Smooth muscle cell (in vitro differentiated cells): Measurements from ENCODE around the gene GGA1. TPM values are rescaled to one million over a fixed set of nuclear protein-coding genes. Genes with fewer than 3 reads are reported as not detected.

ENCODE experiments used
- DNase-seq: peaks from one replicate; lab custom pipeline; 2025; ENCODE audit not compliant: unreplicated experiment; lab: John Stamatoyannopoulos, UW
- H2AFZ ChIP-seq: fragments of 200-600 bp; sonication (generic); 2 replicates; pipeline ENCODE4 v1.6.0; 2016; ENCODE audit warnings: antibody characterized with exemption, low read depth, mild to moderate bottlenecking
- H3F3A ChIP-seq: fragments of 200-600 bp; sonication (generic); 2 replicates; pipeline ENCODE4 v1.6.0; 2017; ENCODE audit warnings: antibody characterized with exemption, low read depth
- H3K27ac ChIP-seq: fragments of 200-600 bp; sonication (generic); 2 replicates; pipeline ENCODE4 v1.5.1; 2016; ENCODE audit warnings: low read depth, mild to moderate bottlenecking
- H3K27me3 ChIP-seq: fragments of 200-600 bp; sonication (generic); 2 replicates; pipeline ENCODE4 v1.6.1; 2016; ENCODE audit warnings: low read depth, mild to moderate bottlenecking
- H3K36me3 ChIP-seq: fragments of 200-600 bp; sonication (generic); 2 replicates; pipeline ENCODE4 v1.5.1; 2016; ENCODE audit warnings: low read depth
- H3K4me1 ChIP-seq: fragments of 200-600 bp; sonication (generic); 2 replicates; pipeline ENCODE4 v1.5.1; 2016; ENCODE audit warnings: low read depth
- H3K4me2 ChIP-seq: fragments of 200-600 bp; sonication (generic); 2 replicates; pipeline ENCODE4 v1.6.0; 2016; ENCODE audit warnings: mild to moderate bottlenecking
- H3K4me3 ChIP-seq: fragments of 200-600 bp; sonication (generic); 2 replicates; pipeline ENCODE4 v1.5.1; 2016; ENCODE audit warnings: mild to moderate bottlenecking
- H3K79me2 ChIP-seq: fragments of 200-600 bp; sonication (generic); 2 replicates; pipeline ENCODE4 v1.6.0; 2016; ENCODE audit warnings: low read depth, mild to moderate bottlenecking
- H3K9ac ChIP-seq: fragments of 200-600 bp; sonication (generic); 2 replicates; pipeline ENCODE4 v1.6.0; 2016; ENCODE audit warnings: low read depth
- H3K9me3 ChIP-seq: fragments of 200-600 bp; sonication (generic); replicated peaks from 2 replicates; pipeline ENCODE4 v1.5.1; 2016; ENCODE audit warnings: low read depth
- H4K20me1 ChIP-seq: fragments of 200-600 bp; sonication (generic); 2 replicates; pipeline ENCODE4 v1.6.0; 2016; ENCODE audit warnings: low read depth
- CTCF ChIP-seq: fragments of 200-600 bp; sonication (generic); IDR thresholded peaks from 2 replicates; pipeline ENCODE4 v1.5.1; 2017; ENCODE audit warnings: borderline replicate concordance, mild to moderate bottlenecking, antibody characterized with exemption; ENCODE audit not compliant: insufficient read depth, poor library complexity, severe bottlenecking
- WGBS: methylation state at CpG from one replicate; pipeline ENCODE4 v1.1.7; 2016; ENCODE audit warnings: low lambda C conversion rate; 5-methylcytosine and 5-hydroxymethylcytosine counted together
- polyA plus RNA-seq: library from polyadenylated mRNA; unstranded; fragments of >200 nt; fragmentation: Nextera tagmentation; extraction: Ambion mirVana; gene quantifications from 2 replicates; pipeline ENCODE4 v1.2.1, GENCODE V29; 2016
- total RNA-seq: library from RNA; depleted of rRNA; stranded (reverse); fragments of >200 nt; gene quantifications from 2 replicates; pipeline ENCODE4 v1.2.3, GENCODE V29; 2014

GGA1 gene
- total and polyA plus RNA-seq, 2 experiments from 2014 or later = 15.6 to 44.0 TPM

GRCh38 chr22:37662039-37662438, 53.4 kb downstream of the GGA1 start:
- peak overlapping the region; percentile 70 for H3K27ac ChIP-seq
- WGBS = 97% methylated on average over 5 of the region's 5 CpGs
- H3K4me3 ChIP-seq = no peak overlapping the region
- H3K27me3 ChIP-seq = no peaks in the 10 kb centered on the region
- no peaks in the 10 kb centered on the region for H3K9me3 ChIP-seq
- H3F3A ChIP-seq = no peaks in the 10 kb centered on the region
- H2AFZ ChIP-seq = no peak overlapping the region
- no peak overlapping the region for H3K9ac ChIP-seq
- H3K4me2 ChIP-seq = no peak overlapping the region
- no peaks in the 10 kb centered on the region for H3K36me3 ChIP-seq
- peaks cover 32% of the 10 kb centered on the region for H3K79me2 ChIP-seq
- H3K4me1 ChIP-seq = peaks cover 12% of the 10 kb centered on the region
- H4K20me1 ChIP-seq = peaks cover 39% of the 10 kb centered on the region
- TF ChIP-seq CTCF = no peak
- DNase-seq = no peak

- Histone ChIP-seq H3K4me1 (peaks cover 6% of the 10 kb centered on the region), H2AFZ (no peak overlapping the region), H3K4me3 (no peak overlapping the region), H3K79me2 (peaks cover 32% of the 10 kb centered on the region), H4K20me1 (peaks cover 39% of the 10 kb centered on the region), H3K9ac (no peak overlapping the region), H3K27me3 (no peaks in the 10 kb centered on the region), H3K36me3 (no peaks in the 10 kb centered on the region), H3K27ac (no peak overlapping the region), H3K9me3 (no peaks in the 10 kb centered on the region), H3K4me2 (no peak overlapping the region), H3F3A (no peaks in the 10 kb centered on the region)
- no peak for DNase-seq
- no peak for TF ChIP-seq CTCF
- 81% methylated on average over 16 of the region's 16 CpGs for WGBS
Measured at GRCh38 chr22:37663521-37664140, 55.0 kb downstream of the GGA1 start.

GRCh38 chr22:37664249-37665101, 55.8 kb downstream of the GGA1 start:
- Histone ChIP-seq H3K4me1 (peaks cover 5% of the 10 kb centered on the region), H4K20me1 (peaks cover 38% of the 10 kb centered on the region), H2AFZ (no peak overlapping the region), H3K9ac (no peak overlapping the region), H3K27me3 (no peaks in the 10 kb centered on the region), H3K27ac (no peak overlapping the region), H3K9me3 (no peaks in the 10 kb centered on the region), H3K4me2 (no peak overlapping the region), H3K4me3 (no peak overlapping the region), H3K79me2 (peaks cover 28% of the 10 kb centered on the region), H3F3A (no peaks in the 10 kb centered on the region), H3K36me3 (no peaks in the 10 kb centered on the region)
- DNase-seq = no peak
- TF ChIP-seq CTCF = no peak
- 82% methylated on average over 16 of the region's 16 CpGs for WGBS
